Endothelial cell of umbilical vein (primary cell): ENCODE results near the gene GRK1. TPM values are rescaled to one million over a fixed set of nuclear protein-coding genes. Genes with fewer than 3 reads are reported as not detected.

Source experiments
- BruUV-seq: library from RNA; stranded (reverse); fragments of 400-500 nt; replicated peaks from 2 replicates; lab custom pipeline; 2021; lab: Mats Ljungman, UMichigan
- CTCF ChIA-PET: fragments of 300-600, 350-600 bp; sonication (Branson Sonifier 250); formaldehyde crosslinking; loops from one replicate; lab custom pipeline; 2021; ENCODE audit warnings: antibody characterized with exemption, inconsistent platforms; lab: Charles Lee
- POLR2A ChIA-PET: fragments of 300-600, 350-600 bp; sonication (Branson Sonifier 250); formaldehyde crosslinking; loops from one replicate; lab custom pipeline; 2021; ENCODE audit warnings: antibody characterized with exemption, inconsistent platforms; lab: Charles Lee
- DNase-seq: peaks from one replicate; pipeline ENCODE4 v3.0.0-alpha.2; 2011; ENCODE audit warnings: low read depth, low spot score
- FAIRE-seq: peaks from 2 replicates; lab custom pipeline; 2011; peaks lifted over from hg19 to GRCh38; lab: Jason Lieb, UNC
- H2AFZ ChIP-seq: 2 replicates; pipeline ENCODE4 v1.6.0; 2012; ENCODE audit warnings: low read depth, low read length, control low read depth, inconsistent platforms
- H3K27ac ChIP-seq: 2 replicates; pipeline ENCODE4 v1.5.1; 2011; ENCODE audit warnings: low read depth, mild to moderate bottlenecking, control low read depth, low read length, moderate library complexity; ENCODE audit not compliant: insufficient read depth
- H3K27me3 ChIP-seq, 2 experiments: 2 replicates each; pipeline versions ENCODE4 v1.6.0 to v1.6.1; 2011; ENCODE audit warnings: low read length in 2 of 2, mixed read lengths in 1 of 2; ENCODE audit not compliant: control insufficient read depth in 2 of 2, insufficient read depth in 2 of 2
- H3K36me3 ChIP-seq, 2 experiments: 2 replicates in 1 of 2; 3 replicates in 1 of 2; pipeline ENCODE4 v1.5.1; 2011; ENCODE audit warnings: low read length in 2 of 2, mild to moderate bottlenecking in 1 of 2, moderate library complexity in 1 of 2; ENCODE audit not compliant: control insufficient read depth in 2 of 2, insufficient read depth in 2 of 2; ENCODE audit errors: extremely low read depth in 1 of 2
- H3K4me1 ChIP-seq: 3 replicates; pipeline ENCODE4 v1.5.1; 2011; ENCODE audit warnings: mild to moderate bottlenecking, low read length; ENCODE audit not compliant: control insufficient read depth, insufficient read depth; ENCODE audit errors: extremely low read depth
- H3K4me2 ChIP-seq: 2 replicates; pipeline ENCODE4 v1.6.1; 2011; ENCODE audit warnings: low read length, control low read depth, mixed read lengths; ENCODE audit not compliant: insufficient read depth
- H3K4me3 ChIP-seq, 3 experiments: fragments of 200-600 bp in 1 of 3; sonication (generic), shearing (Covaris generic) in 1 of 3; replicated peaks in 1 of 3; 2 replicates each; pipeline ENCODE4 v1.5.1; 2011 to 2016; ENCODE audit warnings: control low read depth in 3 of 3, low read length in 3 of 3, mild to moderate bottlenecking in 2 of 3, inconsistent platforms in 1 of 3, low read depth in 1 of 3, moderate library complexity in 1 of 3; ENCODE audit not compliant: insufficient read depth in 1 of 3
- H3K79me2 ChIP-seq: 2 replicates; pipeline ENCODE4 v1.6.0; 2012; ENCODE audit warnings: low read length, inconsistent platforms; ENCODE audit not compliant: control insufficient read depth, insufficient read depth
- H3K9ac ChIP-seq: replicated peaks from 2 replicates; pipeline ENCODE3; 2011; ENCODE audit warnings: low read length, control low read depth; ENCODE audit not compliant: insufficient read depth; ENCODE audit errors: extremely low read depth
- H3K9me1 ChIP-seq: replicated peaks from 3 replicates; pipeline ENCODE4 v1.6.0; 2011; ENCODE audit warnings: mild to moderate bottlenecking, low read length; ENCODE audit not compliant: control insufficient read depth, insufficient read depth; ENCODE audit errors: extremely low read depth
- H3K9me3 ChIP-seq: replicated peaks from 2 replicates; pipeline ENCODE4 v1.5.1; 2012; ENCODE audit warnings: low read length, inconsistent platforms; ENCODE audit not compliant: control insufficient read depth, insufficient read depth
- H4K20me1 ChIP-seq: replicated peaks from 2 replicates; pipeline ENCODE3; 2011; ENCODE audit warnings: mild to moderate bottlenecking, low read length; ENCODE audit not compliant: control insufficient read depth, insufficient read depth; ENCODE audit errors: extremely low read depth
- CTCF ChIP-seq, 2 donors: IDR thresholded peaks; 1 replicate in 1 of 2; 2 replicates in 1 of 2; pipeline ENCODE4 v1.5.1; 2011; ENCODE audit warnings: low read length in 2 of 2, mild to moderate bottlenecking in 2 of 2, moderate library complexity in 2 of 2, control low read depth in 1 of 2, inconsistent platforms in 1 of 2, low read depth in 1 of 2; ENCODE audit not compliant: insufficient read depth in 1 of 2; ENCODE audit errors: extremely low read depth in 1 of 2
- EZH2 ChIP-seq: IDR thresholded peaks from 2 replicates; pipeline ENCODE4 v1.6.1; 2012; ENCODE audit warnings: borderline replicate concordance, low read depth, mild to moderate bottlenecking, moderate library complexity, low read length, inconsistent platforms; ENCODE audit not compliant: severe bottlenecking
- FOS ChIP-seq: IDR thresholded peaks from 2 replicates; pipeline ENCODE4 v1.6.1; 2011; ENCODE audit warnings: mild to moderate bottlenecking, low read length, moderate library complexity, borderline replicate concordance; ENCODE audit not compliant: insufficient read depth
- GATA2 ChIP-seq: IDR thresholded peaks from 2 replicates; pipeline ENCODE4 v1.7.0; 2011; ENCODE audit warnings: low read depth, mild to moderate bottlenecking, moderate library complexity, mixed read lengths, low read length; ENCODE audit not compliant: insufficient read length, insufficient read depth
- JUN ChIP-seq: IDR thresholded peaks from 2 replicates; pipeline ENCODE4 v1.6.1; 2011; ENCODE audit warnings: borderline replicate concordance, low read depth; ENCODE audit not compliant: insufficient read length, insufficient read depth
- MAX ChIP-seq: IDR thresholded peaks from 2 replicates; pipeline ENCODE4 v1.6.1; 2011; ENCODE audit not compliant: insufficient read depth, insufficient read length
- MYC ChIP-seq: IDR thresholded peaks from one replicate; pipeline ENCODE4 v1.6.1; 2011; ENCODE audit warnings: mild to moderate bottlenecking, low read depth, low read length
- POLR2A ChIP-seq: IDR thresholded peaks from 2 replicates; pipeline ENCODE4 v1.6.1; 2012; ENCODE audit warnings: low read depth, mild to moderate bottlenecking, control low read depth, low read length
- POLR2AphosphoS5 ChIP-seq: IDR thresholded peaks from 2 replicates; pipeline ENCODE4 v1.6.1; 2012; ENCODE audit warnings: low read depth, mild to moderate bottlenecking, control low read depth, low read length, moderate library complexity; ENCODE audit not compliant: insufficient read depth
- dilution Hi-C: fragments of 300-500 bp; cut with MboI; formaldehyde crosslinking; loops from one replicate; pipeline ENCODE4 v1.15.0; 2019; ENCODE audit warnings: low sequenced_read_pairs; ENCODE audit not compliant: extremely low pct_ligation_motif_present
- intact Hi-C: fragments of 100-400 bp; cut with micrococcal nuclease; formaldehyde crosslinking; loops from one replicate; pipeline ENCODE4 v1.10.0; 2022
- polyA plus RNA-seq, 4 experiments: library from polyadenylated mRNA; depleted of rRNA in 3 of 4; stranded (reverse) in 3 of 4; unstranded in 1 of 4; fragments of >200 nt; gene quantifications; 2 replicates each; pipeline versions ENCODE4 v1.2.1 to v1.2.3, GENCODE V29; 2011 to 2012; ENCODE audit warnings: missing spikeins in 1 of 4
- total RNA-seq: library from RNA; stranded (reverse); gene quantifications from 2 replicates; pipeline ENCODE4 v1.2.3, GENCODE V29; 2021

GRK1 gene
- total and polyA plus RNA-seq, 2 donors (not counting 3 experiments of a cell fraction or from before 2014, with no cell fraction given), result not detected

GRCh38 chr13:113722921-113723320 is 55.9 kb downstream of the GRK1 start:
- DNase-seq, result no peak
- H3K4me2 ChIP-seq, result no peak overlapping the region
- no peaks in the 10 kb centered on the region for H4K20me1 ChIP-seq
- ChIA-PET POLR2A (no interaction called here), CTCF (interaction anchor here (1.0 kb wide), 1 partner anchor 224 kb away, joined by 4 read pairs; no protein-coding TSS in a partner anchor)
- no peak overlapping the region for H3K9ac ChIP-seq
- no peak overlapping the region for H2AFZ ChIP-seq
- H3K27ac ChIP-seq, result no peak overlapping the region
- H3K27me3 ChIP-seq, result no peaks in the 10 kb centered on the region
- H3K9me3 ChIP-seq, result no peaks in the 10 kb centered on the region
- no peak for TF ChIP-seq POLR2A
- intact Hi-C loops (no loop called here), dilution Hi-C loops (no loop called here)
- no peaks in the 10 kb centered on the region for H3K79me2 ChIP-seq
- H3K4me1 ChIP-seq, result no peaks in the 10 kb centered on the region
- H3K9me1 ChIP-seq, result no peaks in the 10 kb centered on the region
- no peak for FAIRE-seq
- H3K36me3 ChIP-seq, result no peaks in the 10 kb centered on the region
- no peak overlapping the region for H3K4me3 ChIP-seq
- no TSS peak for BruUV-seq

- dilution Hi-C loops, result no loop called here
- intact Hi-C loops, result no loop called here
Measured at GRCh38 chr13:113723410-113724015, 56.5 kb downstream of the GRK1 start.

More at GRCh38 chr13:113723410-113724015, 56.5 kb downstream of the GRK1 start:
- no peaks in the 10 kb centered on the region for H3K36me3 ChIP-seq
- TF ChIP-seq EZH2 (no peak), JUN (no peak), MYC (no peak), POLR2AphosphoS5 (no peak), MAX (no peak), FOS (no peak), POLR2A (no peak), CTCF (IDR thresholded peaks at IDR 0.05; ENCODE audit: extremely low read depth in 1 of 2, insufficient read depth in 1 of 2, low read depth in 1 of 2, low read length in 2 of 2) (no peak), GATA2 (no peak)
- H3K79me2 ChIP-seq, result no peaks in the 10 kb centered on the region
- no peaks in the 10 kb centered on the region for H3K9me1 ChIP-seq
- H3K27ac ChIP-seq, result no peak overlapping the region
- no peak overlapping the region for H2AFZ ChIP-seq
- H3K4me2 ChIP-seq, result no peak overlapping the region
- no peak overlapping the region for H3K4me3 ChIP-seq
- BruUV-seq, result no TSS peak
- H3K9ac ChIP-seq, result no peak overlapping the region
- no peaks in the 10 kb centered on the region for H3K9me3 ChIP-seq
- ChIA-PET CTCF (interaction anchor here (1.0 kb wide), 1 partner anchor 224 kb away, joined by 4 read pairs; no protein-coding TSS in a partner anchor), POLR2A (no interaction called here)
- no peaks in the 10 kb centered on the region for H3K27me3 ChIP-seq
- no peaks in the 10 kb centered on the region for H3K4me1 ChIP-seq
- no peaks in the 10 kb centered on the region for H4K20me1 ChIP-seq
- DNase-seq, result no peak
- FAIRE-seq, result no peak
